Activated CD4-positive, alpha-beta T cell treated with anti-CD3 and anti-CD28 coated beads, Interleukin-2, amount 10 ng/mL, durations not matched to agents 7 days and 5 days (primary cell): ENCODE data around the gene CCDC43. TPM values are rescaled to one million over a fixed set of nuclear protein-coding genes. Genes with fewer than 3 reads are reported as not detected.
"Not testable (repeated sequence)": the region's sequence is repeated elsewhere in the genome, so short reads cannot be mapped to it uniquely, and the experiment has no call there.

Source experiments
- CTCF ChIA-PET: fragments of 350-600 bp; sonication (Branson Sonifier 250); formaldehyde crosslinking; loops from one replicate; lab custom pipeline; 2021; ENCODE audit warnings: antibody characterized with exemption; lab: Charles Lee
- POLR2A ChIA-PET: fragments of 350-600 bp; sonication (Branson Sonifier 250); formaldehyde crosslinking; loops from one replicate; lab custom pipeline; 2021; ENCODE audit warnings: antibody characterized with exemption; lab: Charles Lee
- DNase-seq: peaks from one replicate; pipeline ENCODE4 v3.0.0-alpha.2; 2020
- H3K27ac Mint-ChIP-seq: one replicate; pipeline ENCODE4 v1.8.0; 2021; ENCODE audit warnings: mild to moderate bottlenecking, moderate library complexity, mixed read lengths
- H3K27me3 Mint-ChIP-seq: one replicate; pipeline ENCODE4 v1.8.0; 2021; ENCODE audit warnings: mixed read lengths
- H3K36me3 Mint-ChIP-seq: one replicate; pipeline ENCODE4 v1.8.0; 2021; ENCODE audit warnings: low read depth, mixed read lengths
- H3K4me1 Mint-ChIP-seq: one replicate; pipeline ENCODE4 v1.8.0; 2021; ENCODE audit warnings: mixed read lengths
- H3K4me3 Mint-ChIP-seq: one replicate; pipeline ENCODE4 v1.8.0; 2021; ENCODE audit warnings: mild to moderate bottlenecking, moderate library complexity, mixed read lengths
- H3K9me3 Mint-ChIP-seq: one replicate; pipeline ENCODE4 v1.8.0; 2021; ENCODE audit warnings: mixed read lengths
- total RNA-seq, 2 experiments: library from RNA; stranded (reverse); gene quantifications; one replicate each; pipeline ENCODE4 v1.2.3, GENCODE V29; 2021

Gene CCDC43
- total RNA-seq, 2 experiments from 2014 or later = 25.5 to 26.8 TPM

DNA sequence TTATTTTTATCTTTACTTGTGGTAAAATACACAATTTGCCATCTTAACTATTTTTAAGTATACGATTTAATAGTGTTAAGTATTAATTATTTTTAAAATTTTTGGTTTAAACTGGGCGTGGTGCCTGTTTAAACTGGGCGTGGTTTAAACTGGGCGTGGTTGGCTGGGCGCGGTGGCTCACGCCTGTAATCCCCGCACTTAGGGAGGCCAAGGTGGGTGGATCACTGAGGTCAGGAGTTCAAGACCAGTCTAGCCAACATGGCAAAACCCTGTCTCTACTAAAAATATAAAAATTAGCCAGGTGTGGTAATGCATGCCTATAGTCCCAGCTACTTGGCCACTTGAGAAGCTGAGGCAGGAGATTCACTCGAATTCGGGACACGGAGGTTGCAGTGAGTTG is 4.0 kb upstream of the CCDC43 start:
- peaks cover 2% of the 10 kb centered on the region for H3K36me3 Mint-ChIP-seq
- no peaks in the 10 kb centered on the region for H3K27me3 Mint-ChIP-seq
- CTCF ChIA-PET = interaction anchor here (1.6 kb wide), 1 partner anchor 15 kb away, joined by 4 read pairs; the partner anchor contains the start of gene DBF4B
- POLR2A ChIA-PET = no interaction called here
- H3K27ac Mint-ChIP-seq = no peak overlapping the region
- no peak overlapping the region for H3K4me3 Mint-ChIP-seq
- H3K9me3 Mint-ChIP-seq = no peaks in the 10 kb centered on the region
- DNase-seq = no peak
- peaks cover 24% of the 10 kb centered on the region for H3K4me1 Mint-ChIP-seq

- ChIA-PET POLR2A (interaction anchor here (0.6 to 0.7 kb wide), 2 partner anchors 13 to 18 kb away, joined by 4 read pairs; partner anchors contain the start of gene DBF4B), CTCF (interaction anchor here (1.2 kb wide), 1 partner anchor 183 kb away, joined by 3 read pairs; no protein-coding TSS in a partner anchor)
- DNase-seq = peak; percentile 33
- H3K27me3 Mint-ChIP-seq, H3K36me3 Mint-ChIP-seq, H3K9me3 Mint-ChIP-seq: not testable (repeated sequence)
- Mint-ChIP-seq H3K4me3 (peak overlapping the region; percentile 96), H3K27ac (peak overlapping the region; percentile 83), H3K4me1 (peaks cover 38% of the 10 kb centered on the region)
Measured at GRCh38 chr17:44690746-44691306, 1.2 kb upstream of the CCDC43 start.

DNA sequence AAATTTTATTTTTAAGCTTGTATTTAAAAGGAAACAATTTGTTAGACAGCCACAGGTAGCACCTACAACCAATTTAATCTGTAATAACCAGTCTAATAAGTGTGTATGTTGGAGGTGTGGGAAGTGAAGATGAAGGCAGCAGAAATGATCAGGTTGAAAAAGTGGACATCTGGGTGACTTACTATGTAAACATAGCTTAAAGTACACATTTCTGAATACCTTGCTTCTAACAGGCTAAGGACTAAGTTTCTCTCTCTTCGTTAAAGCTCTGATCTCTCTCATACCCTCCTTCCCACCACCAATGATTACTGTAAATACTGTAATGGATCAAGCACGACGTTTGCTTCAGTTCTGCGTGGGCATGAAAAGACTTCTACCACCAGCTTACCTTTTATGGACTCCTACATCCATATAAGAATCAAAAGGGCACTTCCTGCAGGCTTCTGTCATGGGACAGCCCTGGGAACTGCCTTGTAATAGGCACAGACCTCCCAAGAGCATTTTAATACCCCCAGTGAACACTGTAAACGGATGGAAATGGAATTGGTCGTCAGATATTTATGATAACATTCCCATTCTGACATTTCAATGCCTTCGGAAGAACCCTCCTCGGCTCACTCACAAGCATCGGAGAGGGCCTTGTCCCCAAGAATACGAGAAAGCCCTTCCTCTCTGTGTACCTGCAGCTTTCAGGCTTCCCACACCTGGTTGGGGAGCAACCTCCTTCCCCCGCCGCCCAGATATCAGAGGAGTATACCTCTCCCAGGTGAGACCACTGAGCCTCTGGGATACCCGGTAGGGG is 700 bp downstream of the CCDC43 start:
- H3K36me3 Mint-ChIP-seq = peaks cover 8% of the 10 kb centered on the region
- H3K4me3 Mint-ChIP-seq = peak overlapping the region; percentile 96
- ChIA-PET POLR2A (no interaction called here), CTCF (interaction anchor here (0.6 to 1.3 kb wide), 2 partner anchors 19 to 211 kb away, joined by 4 to 5 read pairs; partner anchors contain the start of gene DBF4B)
- DNase-seq = no peak
- H3K4me1 Mint-ChIP-seq = peaks cover 40% of the 10 kb centered on the region
- H3K27ac Mint-ChIP-seq = peak overlapping the region; percentile 92
- H3K9me3 Mint-ChIP-seq = no peaks in the 10 kb centered on the region
- no peaks in the 10 kb centered on the region for H3K27me3 Mint-ChIP-seq

DNA sequence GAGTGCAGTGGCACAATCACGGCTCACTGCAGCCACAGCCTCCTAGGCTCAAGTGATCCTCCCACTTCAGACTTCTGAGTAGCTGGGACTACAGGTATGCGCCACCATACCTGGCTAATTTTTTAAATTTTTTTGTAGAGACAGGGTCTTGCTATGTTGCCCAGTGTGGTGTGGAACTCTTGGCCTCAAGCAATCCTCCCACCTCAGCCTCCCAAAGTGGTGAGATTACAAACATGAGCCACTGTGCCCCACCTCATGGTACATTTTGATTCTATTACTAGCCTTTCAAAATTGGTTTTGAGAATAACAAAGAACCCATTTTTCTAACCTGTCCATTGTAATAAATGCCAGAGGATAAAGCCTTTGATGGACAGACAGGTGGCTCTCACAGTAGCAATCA is 1.4 kb downstream of the CCDC43 start:
- peak overlapping the region; percentile 96 for H3K4me3 Mint-ChIP-seq
- POLR2A ChIA-PET = no interaction called here
- DNase-seq = no peak
- H3K9me3 Mint-ChIP-seq = no peaks in the 10 kb centered on the region
- H3K4me1 Mint-ChIP-seq = peaks cover 45% of the 10 kb centered on the region
- H3K27ac Mint-ChIP-seq = no peak overlapping the region
- H3K36me3 Mint-ChIP-seq = peaks cover 14% of the 10 kb centered on the region
- CTCF ChIA-PET = interaction anchor here (0.6 to 1.3 kb wide), 2 partner anchors 20 to 210 kb away, joined by 4 to 5 read pairs; partner anchors contain the start of gene DBF4B
- H3K27me3 Mint-ChIP-seq = no peaks in the 10 kb centered on the region

GRCh38 chr17:44687756-44688155 is 1.8 kb downstream of the CCDC43 start:
- Mint-ChIP-seq H3K36me3 (peaks cover 17% of the 10 kb centered on the region), H3K9me3 (no peaks in the 10 kb centered on the region), H3K27ac (no peak overlapping the region), H3K4me3 (no peak overlapping the region), H3K27me3 (no peaks in the 10 kb centered on the region), H3K4me1 (peaks cover 45% of the 10 kb centered on the region)
- DNase-seq = no peak
- ChIA-PET POLR2A (interaction anchor here (0.6 kb wide), 1 partner anchor 16 kb away, joined by 3 read pairs; no protein-coding TSS in a partner anchor), CTCF (interaction anchor here (0.6 to 0.7 kb wide), 3 partner anchors 96 to 1514 kb away, joined by 3 to 4 read pairs (median 3); no protein-coding TSS in a partner anchor)

GRCh38 chr17:44683303-44683702 is 6.3 kb downstream of the CCDC43 start:
- DNase-seq, CTCF ChIA-PET, H3K4me3 Mint-ChIP-seq, H3K9me3 Mint-ChIP-seq, H3K27ac Mint-ChIP-seq, H3K27me3 Mint-ChIP-seq: not testable (repeated sequence)
- POLR2A ChIA-PET = interaction anchor here (0.6 to 0.7 kb wide), 2 partner anchors 126 to 373 kb away, joined by 4 to 7 read pairs; partner anchors contain the start of gene FZD2
- H3K36me3 Mint-ChIP-seq = peaks cover 31% of the 10 kb centered on the region
- peaks cover 17% of the 10 kb centered on the region for H3K4me1 Mint-ChIP-seq

DNA sequence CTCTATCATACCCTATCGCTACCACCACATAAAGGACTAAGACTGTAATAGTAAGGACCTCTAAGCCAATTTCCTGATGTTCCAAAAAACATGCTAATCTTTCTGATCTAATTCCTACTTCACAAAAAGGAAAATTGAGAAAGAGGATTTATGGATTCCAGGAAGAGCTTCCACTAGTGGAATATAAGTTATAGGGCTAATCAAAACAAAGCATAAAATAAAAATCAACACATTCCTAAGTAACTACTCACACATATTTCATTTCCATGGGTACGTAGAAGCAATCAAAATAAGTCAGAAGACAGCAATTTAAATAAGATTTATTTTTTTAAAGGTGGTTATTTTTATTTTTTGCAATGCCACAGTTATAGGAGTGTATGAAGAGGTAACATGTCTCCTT is 12.4 kb downstream of the CCDC43 start:
- DNase-seq = no peak
- POLR2A ChIA-PET = no interaction called here
- no peak overlapping the region for H3K4me3 Mint-ChIP-seq
- no peaks in the 10 kb centered on the region for H3K27me3 Mint-ChIP-seq
- H3K27ac Mint-ChIP-seq = no peak overlapping the region
- CTCF ChIA-PET = no interaction called here
- peaks cover 20% of the 10 kb centered on the region for H3K36me3 Mint-ChIP-seq
- H3K9me3 Mint-ChIP-seq = no peaks in the 10 kb centered on the region
- no peaks in the 10 kb centered on the region for H3K4me1 Mint-ChIP-seq

DNA sequence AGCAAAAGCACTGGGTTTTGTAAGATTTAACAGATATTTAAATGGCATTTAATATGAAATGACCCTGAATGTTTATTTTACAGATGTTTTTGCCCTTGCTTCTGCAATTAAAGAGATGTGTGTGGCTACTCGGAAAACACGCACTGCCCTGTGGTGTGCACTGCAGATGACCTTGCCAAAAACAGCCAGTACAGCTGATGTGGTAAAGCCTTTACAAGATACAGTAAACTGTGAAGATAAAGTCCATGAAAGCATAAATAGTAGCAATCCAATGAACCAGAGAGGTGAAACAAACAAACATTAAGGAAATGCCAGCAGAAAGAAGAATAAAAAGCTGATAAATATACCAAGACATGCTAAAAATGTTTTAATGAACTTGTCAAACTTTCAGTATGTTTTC is 15.7 kb downstream of the CCDC43 start:
- Mint-ChIP-seq H3K4me3 (no peak overlapping the region), H3K4me1 (no peaks in the 10 kb centered on the region), H3K27me3 (no peaks in the 10 kb centered on the region), H3K9me3 (no peaks in the 10 kb centered on the region), H3K36me3 (peaks cover 6% of the 10 kb centered on the region), H3K27ac (no peak overlapping the region)
- no peak for DNase-seq
- ChIA-PET CTCF (no interaction called here), POLR2A (no interaction called here)

- Mint-ChIP-seq H3K36me3 (no peaks in the 10 kb centered on the region), H3K27me3 (no peaks in the 10 kb centered on the region), H3K4me1 (no peaks in the 10 kb centered on the region), H3K4me3 (no peak overlapping the region), H3K9me3 (no peaks in the 10 kb centered on the region), H3K27ac (no peak overlapping the region)
- ChIA-PET CTCF (no interaction called here), POLR2A (no interaction called here)
- DNase-seq = no peak
Measured at GRCh38 chr17:44672479-44673093, 17.0 kb downstream of the CCDC43 start.

GRCh38 chr17:44666006-44666405 is 23.6 kb downstream of the CCDC43 start:
- POLR2A ChIA-PET = no interaction called here
- Mint-ChIP-seq H3K9me3 (no peaks in the 10 kb centered on the region), H3K36me3 (no peaks in the 10 kb centered on the region), H3K27me3 (peaks cover 19% of the 10 kb centered on the region), H3K4me3 (no peak overlapping the region), H3K27ac (no peak overlapping the region), H3K4me1 (no peaks in the 10 kb centered on the region)
- CTCF ChIA-PET = interaction anchor here (1.1 kb wide), 1 partner anchor 46 kb away, joined by 4 read pairs; no protein-coding TSS in a partner anchor
- no peak for DNase-seq

DNA sequence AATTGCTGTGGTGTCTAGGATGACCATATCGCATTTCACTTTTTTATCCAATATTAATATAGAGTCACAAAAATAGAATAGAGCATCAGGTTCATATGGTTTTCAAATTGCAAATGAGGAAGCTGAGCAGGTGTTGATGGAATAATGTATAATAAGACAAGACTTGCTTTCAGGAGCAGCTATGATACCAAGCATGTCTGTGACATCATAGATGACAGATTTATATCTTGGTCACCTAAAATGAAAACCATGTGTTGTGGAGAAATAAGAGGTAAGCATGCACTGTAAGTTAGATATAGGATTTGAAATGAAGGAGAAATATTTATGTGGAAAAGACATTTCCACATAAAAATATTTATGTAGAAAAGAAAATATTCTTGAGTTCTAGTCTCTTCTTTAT is 24.7 kb downstream of the CCDC43 start:
- DNase-seq = no peak
- ChIA-PET POLR2A (no interaction called here), CTCF (no interaction called here)
- Mint-ChIP-seq H3K4me3 (no peak overlapping the region), H3K36me3 (no peaks in the 10 kb centered on the region), H3K9me3 (no peaks in the 10 kb centered on the region), H3K27me3 (peaks cover 19% of the 10 kb centered on the region), H3K27ac (no peak overlapping the region), H3K4me1 (no peaks in the 10 kb centered on the region)

DNA sequence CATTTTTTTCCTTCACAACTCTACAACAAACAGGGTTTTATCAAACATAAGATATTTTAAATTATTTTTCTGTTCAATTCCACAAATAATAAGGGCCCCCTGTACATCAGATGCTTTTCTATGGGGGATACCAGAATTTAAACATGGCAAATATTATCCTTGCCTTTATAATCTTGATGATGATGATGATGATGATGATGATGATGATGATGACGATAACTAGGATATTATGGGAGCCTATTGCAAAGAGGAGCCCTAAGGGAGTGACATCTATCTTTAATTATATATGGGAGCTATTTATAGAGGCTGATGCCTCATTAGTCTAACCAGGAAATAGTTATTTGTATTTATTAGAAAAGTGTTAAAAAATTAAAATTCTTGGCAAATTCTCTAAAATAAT is 26.5 kb downstream of the CCDC43 start:
- Mint-ChIP-seq H3K27ac (no peak overlapping the region), H3K4me1 (no peaks in the 10 kb centered on the region), H3K4me3 (no peak overlapping the region), H3K9me3 (no peaks in the 10 kb centered on the region), H3K36me3 (no peaks in the 10 kb centered on the region), H3K27me3 (peaks cover 23% of the 10 kb centered on the region)
- ChIA-PET CTCF (interaction anchor here (0.5 kb wide), 1 partner anchor 1393 kb away, joined by 4 read pairs; no protein-coding TSS in a partner anchor), POLR2A (no interaction called here)
- no peak for DNase-seq
